HL-60 (cell line): ENCODE results near the gene KANSL1.

Source experiments
- DNase-seq, 2 experiments: peaks; one replicate each; pipeline ENCODE4 v3.0.0-alpha.2; 2010 to 2020; ENCODE audit warnings: low read depth in 1 of 2, low spot score in 1 of 2
- H3K27ac ChIP-seq: fragments of 250-450 bp; sonication (Bioruptor Pico); replicated peaks from 2 replicates; pipeline ENCODE4 v1.5.1; 2020; ENCODE audit warnings: mild to moderate bottlenecking, moderate library complexity
- H3K27me3 ChIP-seq: fragments of 250-450 bp; sonication (Bioruptor Pico); 2 replicates; pipeline ENCODE4 v1.5.1; 2021; ENCODE audit warnings: mild to moderate bottlenecking, moderate library complexity; ENCODE audit not compliant: insufficient read depth, poor library complexity, severe bottlenecking
- H3K4me3 ChIP-seq: replicated peaks from 2 replicates; pipeline ENCODE4 v1.5.1; 2011; ENCODE audit warnings: mild to moderate bottlenecking, control low read depth, low read length; ENCODE audit not compliant: insufficient read depth
- CTCF ChIP-seq: IDR thresholded peaks from one replicate; pipeline ENCODE4 v1.5.1; 2011; ENCODE audit warnings: low read length, control low read depth, inconsistent platforms; ENCODE audit not compliant: insufficient read depth
- GABPA ChIP-seq: IDR thresholded peaks from 2 replicates; pipeline ENCODE4 v1.6.1; 2012; ENCODE audit warnings: low read depth
- POLR2AphosphoS5 ChIP-seq: IDR thresholded peaks from 2 replicates; pipeline ENCODE4 v1.6.1; 2012; ENCODE audit warnings: low read depth
- REST ChIP-seq: IDR thresholded peaks from 2 replicates; pipeline ENCODE4 v1.6.1; 2012; ENCODE audit warnings: low read depth; ENCODE audit not compliant: insufficient replicate concordance
- SPI1 ChIP-seq: IDR thresholded peaks from 2 replicates; pipeline ENCODE4 v1.6.1; 2012; ENCODE audit warnings: low read depth, mild to moderate bottlenecking, borderline replicate concordance

Gene KANSL1

GRCh38 chr17:45997166-45997565 is 196.1 kb downstream of the KANSL1 start:
- DNase-seq = no peak
- no peak overlapping the region for H3K27ac ChIP-seq
- H3K4me3 ChIP-seq = no peak overlapping the region
- H3K27me3 ChIP-seq = no peaks in the 10 kb centered on the region
- TF ChIP-seq CTCF = no peak
- no peak for TF ChIP-seq GABPA
- no peak for TF ChIP-seq SPI1
- no peak for TF ChIP-seq POLR2AphosphoS5
- TF ChIP-seq REST = no peak

GRCh38 chr17:45996282-45996937 is 196.8 kb downstream of the KANSL1 start:
- TF ChIP-seq POLR2AphosphoS5 (no peak), CTCF (no peak), REST (no peak), SPI1 (no peak), GABPA (no peak)
- no peak overlapping the region for H3K27ac ChIP-seq
- H3K4me3 ChIP-seq = no peak overlapping the region
- H3K27me3 ChIP-seq = no peaks in the 10 kb centered on the region
- no peak for DNase-seq

GRCh38 chr17:45995627-45996270 is 197.5 kb downstream of the KANSL1 start:
- H3K27me3 ChIP-seq = no peaks in the 10 kb centered on the region
- no peak for TF ChIP-seq CTCF
- no peak for DNase-seq
- no peak overlapping the region for H3K27ac ChIP-seq
- H3K4me3 ChIP-seq = no peak overlapping the region

- H3K4me3 ChIP-seq = no peak overlapping the region
- H3K27ac ChIP-seq = no peak overlapping the region
- DNase-seq = no peak
- no peak for TF ChIP-seq REST
- H3K27me3 ChIP-seq = no peaks in the 10 kb centered on the region
Observed at GRCh38 chr17:45994987-45995386, 198.2 kb downstream of the KANSL1 start.
